Left ventricle myocardium inferior (tissue), 1 donor: ENCODE data around the gene ASTL. TPM values are rescaled to one million over a fixed set of nuclear protein-coding genes. Genes with fewer than 3 reads are reported as not detected.

Experiments used
- DNase-seq: peaks from one replicate; pipeline ENCODE4 v3.0.0-alpha.2; 2020
- H3K27ac ChIP-seq: fragments of 200-600 bp; replicated peaks from 2 replicates; pipeline ENCODE4 v1.8.0; 2021
- H3K27me3 ChIP-seq: fragments of 200-600 bp; 2 replicates; pipeline ENCODE4 v1.8.0; 2021; ENCODE audit warnings: low read depth
- H3K36me3 ChIP-seq: fragments of 200-600 bp; 2 replicates; pipeline ENCODE4 v1.8.0; 2021
- H3K4me1 ChIP-seq: fragments of 200-600 bp; 2 replicates; pipeline ENCODE4 v1.8.0; 2021
- H3K4me3 ChIP-seq: fragments of 200-600 bp; 2 replicates; pipeline ENCODE4 v1.8.0; 2021; ENCODE audit warnings: mild to moderate bottlenecking, moderate library complexity
- H3K9me3 ChIP-seq: fragments of 200-600 bp; replicated peaks from 2 replicates; pipeline ENCODE4 v1.8.0; 2021
- CTCF ChIP-seq: fragments of 200-600 bp; IDR thresholded peaks from 2 replicates; pipeline ENCODE4 v1.8.0; 2021; ENCODE audit warnings: antibody characterized with exemption, mild to moderate bottlenecking, borderline replicate concordance
- intact Hi-C: fragments of 100-400 bp; cut with micrococcal nuclease; formaldehyde crosslinking; loops from one replicate; pipeline ENCODE4 v1.11.0; 2022
- total RNA-seq: library from RNA; stranded (reverse); fragmentation: NEBNext Ultra II Directional; extraction: Animal tissue kit (Norgen Biotek cat#: 25700); gene quantifications from one replicate; pipeline ENCODE4 v1.2.1, GENCODE V29; 2021
- donor health status: DM: no; HTN: yes; CAD: no; lungs with severe emphysema.

Gene ASTL
- total RNA-seq, 1 donor from 2014 or later: not detected

GRCh38 chr2:96111257-96111640 is 27.1 kb downstream of the ASTL start:
- intact Hi-C loops: no loop called here
- no peaks in the 10 kb centered on the region for H3K9me3 ChIP-seq
- no peak overlapping the region for H3K27ac ChIP-seq
- H3K4me3 ChIP-seq: no peak overlapping the region
- peaks cover 5% of the 10 kb centered on the region for H3K27me3 ChIP-seq
- no peak for DNase-seq
- peaks cover 64% of the 10 kb centered on the region for H3K4me1 ChIP-seq
- H3K36me3 ChIP-seq: no peaks in the 10 kb centered on the region
- no peak for TF ChIP-seq CTCF

- intact Hi-C loops: no loop called here
- Histone ChIP-seq H3K4me3 (no peak overlapping the region), H3K4me1 (peaks cover 59% of the 10 kb centered on the region), H3K36me3 (no peaks in the 10 kb centered on the region), H3K27ac (peak overlapping the region; percentile 90), H3K9me3 (peaks cover 4% of the 10 kb centered on the region), H3K27me3 (peaks cover under 1% of the 10 kb centered on the region)
- DNase-seq: peak; percentile 12
- no peak for TF ChIP-seq CTCF
Measured at GRCh38 chr2:96110621-96111256, 27.6 kb downstream of the ASTL start.

GRCh38 chr2:96109931-96110511 is 28.3 kb downstream of the ASTL start:
- Histone ChIP-seq H3K27me3 (no peaks in the 10 kb centered on the region), H3K4me1 (peaks cover 52% of the 10 kb centered on the region), H3K27ac (peak overlapping the region; percentile 90), H3K4me3 (no peak overlapping the region), H3K36me3 (no peaks in the 10 kb centered on the region), H3K9me3 (peaks cover 11% of the 10 kb centered on the region)
- intact Hi-C loops: no loop called here
- peak; percentile 11 for DNase-seq
- no peak for TF ChIP-seq CTCF

- Histone ChIP-seq H3K9me3 (peaks cover 15% of the 10 kb centered on the region), H3K27ac (peak overlapping the region; percentile 90), H3K36me3 (no peaks in the 10 kb centered on the region), H3K27me3 (no peaks in the 10 kb centered on the region), H3K4me1 (peaks cover 51% of the 10 kb centered on the region), H3K4me3 (peak overlapping the region; percentile 53)
- intact Hi-C loops: no loop called here
- no peak for DNase-seq
- TF ChIP-seq CTCF: no peak
Measured at GRCh38 chr2:96109361-96109680, 29.0 kb downstream of the ASTL start.

- Histone ChIP-seq H3K4me1 (peaks cover 51% of the 10 kb centered on the region), H3K4me3 (peak overlapping the region; percentile 53), H3K27ac (peak overlapping the region; percentile 90), H3K36me3 (no peaks in the 10 kb centered on the region), H3K27me3 (no peaks in the 10 kb centered on the region), H3K9me3 (peaks cover 15% of the 10 kb centered on the region)
- peak; percentile 64 for DNase-seq
- no peak for TF ChIP-seq CTCF
- intact Hi-C loops: no loop called here
Measured at GRCh38 chr2:96108541-96109360, 29.6 kb downstream of the ASTL start.
